Transverse colon (tissue), 4 donors: ENCODE results near the gene MAGEA9B.

Experiments
- EP300 ChIP-seq: sonication (generic); formaldehyde crosslinking; IDR thresholded peaks from one replicate; pipeline ENCODE4 v1.6.1; 2017; ENCODE audit warnings: antibody characterized with exemption, low read depth
- POLR2A ChIP-seq: fragments of 450-650 bp; IDR thresholded peaks from one replicate; pipeline ENCODE4 v1.6.1; 2016; ENCODE audit warnings: antibody characterized with exemption, mild to moderate bottlenecking, moderate library complexity
- POLR2AphosphoS5 ChIP-seq, 3 donors: sonication (generic); formaldehyde crosslinking; IDR thresholded peaks; one replicate each; pipeline ENCODE4 v1.6.1; 2016; ENCODE audit warnings: antibody characterized with exemption in 3 of 3
- TF ChIP-seq, protein P1 (sequence below), 5 experiments: fragments of 200-600 bp in 3 of 5; fragments of 450-650 bp in 2 of 5; sonication (generic) in 3 of 5; IDR thresholded peaks; 1 replicate in 2 of 5; 2 replicates in 3 of 5; pipeline ENCODE4 v1.5.1; 2016 to 2017; ENCODE audit warnings: antibody characterized with exemption in 5 of 5, inconsistent platforms in 3 of 5, mild to moderate bottlenecking in 2 of 5, moderate library complexity in 1 of 5

DNA sequence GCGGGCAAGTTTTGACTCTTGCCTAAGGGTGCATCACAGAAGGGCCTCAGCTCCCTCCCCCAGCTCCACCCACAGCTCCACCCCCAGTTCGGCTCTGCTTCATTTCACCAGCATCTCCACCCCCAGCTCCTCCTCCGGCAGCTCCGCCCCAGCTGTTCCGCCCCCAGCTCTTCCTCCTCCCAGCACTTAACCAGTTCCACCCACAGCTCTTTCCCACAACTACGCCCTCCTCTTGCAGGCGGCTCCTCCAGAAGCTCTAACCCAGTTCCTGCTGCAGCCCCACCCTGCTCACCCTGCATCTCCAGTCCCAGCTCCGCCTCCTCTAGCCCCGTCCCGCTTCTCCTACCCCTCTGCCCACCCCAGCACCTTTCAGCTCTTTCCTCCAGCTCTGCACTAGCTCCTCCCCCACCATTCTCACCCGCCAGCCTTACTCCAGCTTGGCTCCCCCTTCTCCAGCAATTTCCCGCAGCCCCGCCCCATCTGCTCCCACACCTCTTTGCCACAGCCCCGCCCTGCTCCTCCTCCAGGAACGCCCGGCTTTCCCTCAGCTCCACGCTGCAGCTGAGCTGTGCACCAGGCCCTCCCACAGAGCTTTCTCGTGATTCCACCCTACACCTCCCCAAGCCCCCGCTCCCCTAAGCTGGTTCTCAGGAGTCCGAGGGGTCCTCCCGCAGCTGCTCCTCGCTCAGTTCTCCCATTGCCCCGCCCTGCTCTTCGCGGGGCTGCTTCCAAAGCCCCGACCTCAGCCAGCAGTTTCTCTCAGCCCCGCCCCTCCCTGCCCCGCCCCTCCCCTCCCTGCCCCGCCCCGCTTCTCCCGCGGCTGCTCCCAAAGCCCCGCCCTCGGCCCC, 47.8 kb downstream of the MAGEA9B start:
- TF ChIP-seq, protein P1, sequence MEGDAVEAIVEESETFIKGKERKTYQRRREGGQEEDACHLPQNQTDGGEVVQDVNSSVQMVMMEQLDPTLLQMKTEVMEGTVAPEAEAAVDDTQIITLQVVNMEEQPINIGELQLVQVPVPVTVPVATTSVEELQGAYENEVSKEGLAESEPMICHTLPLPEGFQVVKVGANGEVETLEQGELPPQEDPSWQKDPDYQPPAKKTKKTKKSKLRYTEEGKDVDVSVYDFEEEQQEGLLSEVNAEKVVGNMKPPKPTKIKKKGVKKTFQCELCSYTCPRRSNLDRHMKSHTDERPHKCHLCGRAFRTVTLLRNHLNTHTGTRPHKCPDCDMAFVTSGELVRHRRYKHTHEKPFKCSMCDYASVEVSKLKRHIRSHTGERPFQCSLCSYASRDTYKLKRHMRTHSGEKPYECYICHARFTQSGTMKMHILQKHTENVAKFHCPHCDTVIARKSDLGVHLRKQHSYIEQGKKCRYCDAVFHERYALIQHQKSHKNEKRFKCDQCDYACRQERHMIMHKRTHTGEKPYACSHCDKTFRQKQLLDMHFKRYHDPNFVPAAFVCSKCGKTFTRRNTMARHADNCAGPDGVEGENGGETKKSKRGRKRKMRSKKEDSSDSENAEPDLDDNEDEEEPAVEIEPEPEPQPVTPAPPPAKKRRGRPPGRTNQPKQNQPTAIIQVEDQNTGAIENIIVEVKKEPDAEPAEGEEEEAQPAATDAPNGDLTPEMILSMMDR (IDR thresholded peaks at IDR 0.05), result no peak
- TF ChIP-seq POLR2A (peak; percentile 24), EP300 (no peak), POLR2AphosphoS5 (IDR thresholded peaks at IDR 0.05) (peak in 1 of 3 donors; percentile 31)
